GM19452 (cell line): ENCODE measurements around the gene CISD3.

Experiments used
- ATAC-seq: cut with Tn5 transposase; IDR thresholded peaks from one replicate; pipeline ENCODE4 v1.9.1; 2021; ENCODE audit not compliant: unreplicated experiment

Gene CISD3

DNA sequence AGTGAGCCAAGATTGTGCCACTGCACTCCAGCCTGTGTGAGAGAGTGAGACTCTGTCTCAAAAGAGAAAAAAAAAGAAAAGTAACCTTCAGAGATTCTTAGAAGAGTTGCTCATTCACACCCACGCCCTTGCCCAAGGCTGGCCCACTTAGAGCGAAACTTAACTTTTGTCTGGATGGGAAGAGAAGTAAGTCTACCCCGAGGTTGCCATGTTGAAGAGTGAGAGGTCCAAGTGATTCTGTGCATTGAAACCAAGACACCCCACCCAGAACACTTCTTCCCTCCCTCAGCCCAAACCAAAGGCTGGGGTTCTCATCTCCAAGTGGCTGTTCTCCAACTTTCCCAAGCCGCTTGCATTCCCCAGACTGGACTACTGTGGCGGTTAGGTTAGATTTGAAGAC is 2.4 kb upstream of the CISD3 start:
- ATAC-seq: no peak

DNA sequence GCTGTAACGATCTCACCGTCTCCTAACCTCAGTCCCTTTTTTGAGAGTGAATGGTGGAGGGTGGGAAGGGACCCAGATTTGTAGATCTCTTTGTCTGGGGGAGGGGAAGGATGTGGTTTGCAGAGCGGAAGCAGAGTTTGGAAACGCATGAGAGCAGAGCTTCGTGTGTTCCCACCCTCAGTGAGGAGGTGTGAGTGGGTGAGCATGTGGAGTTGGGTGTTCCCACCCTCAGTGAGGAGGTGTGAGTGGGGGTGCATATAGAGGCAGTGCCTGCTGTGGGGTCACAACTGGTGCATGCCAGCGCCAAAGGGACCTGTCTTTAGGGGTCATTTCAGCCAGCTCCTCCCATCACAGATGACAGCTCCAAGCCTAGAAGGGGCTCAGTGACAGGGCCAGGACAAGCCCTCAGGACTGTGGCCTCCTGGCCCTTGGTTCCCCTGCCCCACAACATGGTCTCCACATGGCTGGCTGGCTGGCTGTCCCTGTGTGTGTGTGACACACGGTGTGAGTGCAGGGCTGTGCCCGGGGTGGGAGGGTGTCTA is 1.8 kb upstream of the CISD3 start:
- ATAC-seq: no peak

DNA sequence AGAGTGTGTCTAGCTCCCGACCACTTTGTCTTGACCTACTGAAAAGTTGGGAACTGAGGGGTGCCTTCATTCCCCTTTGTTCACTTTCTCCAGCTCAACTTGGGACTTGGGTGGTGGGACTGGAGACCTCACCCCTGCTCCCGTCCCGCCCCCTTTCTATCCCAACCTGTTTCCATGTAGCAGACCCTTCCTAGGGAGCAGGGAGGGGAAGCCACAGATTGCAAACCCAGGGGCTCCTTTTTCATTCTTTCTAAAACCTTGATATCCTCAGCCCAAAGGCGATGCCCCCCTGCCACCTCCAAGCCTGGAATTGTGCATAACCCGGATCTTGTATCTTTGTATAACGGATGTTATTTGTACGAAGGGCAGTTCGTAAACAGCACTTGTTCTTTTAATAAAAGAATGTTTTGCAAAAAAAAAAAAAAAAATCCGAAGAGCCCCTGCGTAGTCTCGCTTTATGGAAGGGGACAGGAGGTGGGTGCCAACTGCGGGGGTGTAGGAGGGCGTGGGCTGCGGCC is 714 bp upstream of the CISD3 start:
- ATAC-seq: no peak

DNA sequence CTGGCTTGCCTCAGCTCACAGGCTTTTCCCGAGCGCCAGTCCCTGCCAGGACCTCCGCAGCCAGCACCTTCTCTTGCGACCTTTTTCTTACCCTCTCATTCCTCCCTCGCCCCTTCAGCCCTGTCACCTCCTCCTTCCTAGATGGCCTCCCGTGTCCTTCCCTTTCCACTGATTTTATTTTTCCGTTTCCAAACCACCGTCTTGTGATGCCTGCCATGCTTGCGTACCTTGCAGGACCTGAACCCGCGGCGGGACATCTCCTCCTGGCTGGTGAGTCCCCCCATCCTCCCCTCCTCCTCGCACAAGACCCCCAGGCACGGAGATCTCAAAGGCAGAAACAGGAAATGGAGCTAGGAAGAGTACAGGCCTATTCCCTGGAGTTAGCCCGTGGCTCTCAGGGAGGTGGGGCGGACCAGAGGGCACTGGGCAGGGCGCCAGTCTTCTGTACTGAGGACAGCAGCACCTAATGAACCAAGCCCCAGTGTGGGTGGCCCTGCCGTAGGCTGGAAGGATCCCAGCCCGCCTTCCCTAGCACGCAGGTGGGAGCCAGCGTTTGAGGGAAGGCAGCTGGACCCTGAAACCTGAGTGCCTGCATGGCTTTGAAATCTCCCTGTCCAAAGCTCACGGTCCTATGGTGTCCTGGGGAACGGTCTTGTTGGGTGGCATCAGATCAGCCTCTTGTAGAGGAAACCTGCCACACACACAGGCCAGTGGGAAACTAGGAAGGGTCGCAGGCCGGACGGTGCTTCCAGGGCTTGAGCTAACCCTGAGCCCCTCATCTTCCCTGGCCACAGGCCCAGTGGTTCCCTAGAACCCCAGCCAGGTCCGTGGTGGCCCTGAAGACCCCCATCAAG is 612 bp downstream of the CISD3 start:
- no peak for ATAC-seq

DNA sequence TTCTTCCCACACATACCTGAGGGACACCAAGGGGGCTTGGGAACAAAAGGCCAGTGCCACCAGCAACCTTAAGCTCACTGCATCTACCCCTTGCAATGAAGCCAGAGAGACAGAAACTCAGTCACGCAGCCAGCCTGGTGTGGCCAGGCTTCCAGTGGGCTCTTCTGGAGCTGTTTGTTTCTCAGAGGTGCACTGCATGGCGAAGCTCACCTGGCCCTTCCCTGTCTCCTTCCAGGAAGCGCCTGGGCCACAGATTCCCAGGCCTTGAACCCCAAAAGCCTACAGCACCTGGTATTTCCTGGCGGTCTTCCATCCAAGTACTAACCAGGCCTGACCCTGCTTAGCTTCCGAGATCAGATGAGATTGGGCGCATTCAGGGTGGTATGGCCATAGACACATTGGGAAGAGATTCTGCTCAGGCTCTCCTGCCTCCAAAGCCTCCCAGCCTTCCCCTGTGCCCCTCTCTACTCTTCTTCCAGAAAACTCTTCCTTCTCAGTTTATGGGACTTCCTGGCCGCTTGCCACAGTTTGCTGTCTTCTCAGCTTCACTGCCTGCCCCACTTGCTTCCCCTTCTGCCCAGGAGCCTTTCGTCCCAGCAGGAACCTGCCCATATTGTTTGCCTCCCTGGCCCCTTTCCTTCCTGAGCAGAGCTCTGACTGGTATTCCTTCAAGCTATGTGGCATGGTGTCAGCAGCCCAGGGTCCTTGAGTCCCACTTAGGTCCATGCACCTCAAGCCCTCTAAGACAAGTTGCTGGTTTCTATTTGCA is 1.6 kb downstream of the CISD3 start:
- no peak for ATAC-seq

DNA sequence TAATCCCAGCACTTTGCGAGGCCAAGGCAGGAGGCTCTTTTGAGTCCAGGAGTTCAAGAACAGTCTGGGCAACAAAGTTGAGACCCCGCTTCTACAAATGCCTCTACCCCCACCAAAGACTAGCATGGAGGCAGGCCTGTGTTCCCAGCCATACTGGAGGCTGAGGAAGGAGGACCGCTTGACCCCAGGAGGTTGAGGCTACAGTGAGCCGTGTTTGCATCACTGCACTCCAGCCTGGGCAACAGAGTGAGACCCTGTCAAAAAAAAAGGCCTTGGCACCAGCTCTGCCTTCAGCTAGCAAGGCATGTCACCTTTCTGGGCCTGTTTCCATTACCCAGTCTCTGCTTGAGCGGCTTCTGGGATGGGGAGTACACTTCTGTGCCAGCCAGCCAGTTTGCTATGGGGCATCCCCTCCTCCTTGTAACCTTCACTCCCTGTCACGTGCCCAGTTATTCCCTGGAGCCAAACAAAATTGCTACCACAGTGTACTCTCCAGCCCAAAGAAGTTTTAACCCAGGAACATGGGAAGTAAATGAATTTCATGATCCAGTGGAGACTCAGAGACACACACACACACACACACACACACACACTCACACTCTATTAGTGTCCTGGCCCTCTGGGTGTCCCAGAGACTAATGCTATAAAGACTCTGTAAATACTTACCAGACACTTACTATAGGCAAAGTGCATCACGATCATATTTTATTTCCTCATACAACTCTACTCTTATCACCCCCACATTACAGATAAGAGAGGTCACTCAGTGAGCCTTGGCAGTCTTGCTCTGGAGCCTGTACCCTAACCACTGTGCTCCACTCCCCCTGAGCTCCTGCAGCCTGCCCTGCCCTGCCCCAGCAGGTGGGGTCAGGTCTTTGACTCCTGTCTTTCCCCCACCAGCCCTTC is 2.5 kb downstream of the CISD3 start:
- no peak for ATAC-seq

DNA sequence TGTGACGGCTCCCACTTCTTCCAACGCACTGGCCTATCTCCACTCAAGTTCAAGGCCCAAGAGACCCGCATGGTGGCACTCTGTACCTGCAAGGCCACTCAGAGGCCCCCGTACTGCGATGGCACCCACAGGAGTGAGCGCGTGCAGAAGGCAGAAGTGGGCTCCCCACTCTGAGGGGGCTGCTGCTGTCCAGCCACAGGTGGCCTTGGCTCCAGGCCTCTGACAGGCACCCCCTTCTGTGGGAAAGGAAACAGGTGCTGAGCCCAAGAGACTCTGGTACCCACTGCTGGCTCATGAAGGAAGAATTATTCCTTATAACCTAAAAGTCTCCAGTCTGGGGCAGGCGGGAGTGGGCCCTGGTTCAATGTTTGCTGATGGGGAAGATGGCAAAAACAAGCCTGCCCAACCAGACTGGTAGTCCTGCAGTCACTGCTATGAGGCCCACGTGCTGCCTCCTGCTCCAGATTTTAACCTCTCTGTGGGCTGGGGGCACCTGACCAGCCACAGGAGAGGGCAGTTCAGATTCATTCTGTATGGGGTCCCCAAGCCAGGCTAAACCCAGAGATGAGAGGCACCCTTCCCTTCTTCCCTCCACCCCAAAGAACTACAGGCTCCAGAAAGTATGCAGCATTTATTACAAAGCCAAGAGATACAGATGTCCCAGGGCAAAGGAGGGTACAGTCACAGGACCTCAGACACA is 3.3 kb downstream of the CISD3 start:
- no peak for ATAC-seq

DNA sequence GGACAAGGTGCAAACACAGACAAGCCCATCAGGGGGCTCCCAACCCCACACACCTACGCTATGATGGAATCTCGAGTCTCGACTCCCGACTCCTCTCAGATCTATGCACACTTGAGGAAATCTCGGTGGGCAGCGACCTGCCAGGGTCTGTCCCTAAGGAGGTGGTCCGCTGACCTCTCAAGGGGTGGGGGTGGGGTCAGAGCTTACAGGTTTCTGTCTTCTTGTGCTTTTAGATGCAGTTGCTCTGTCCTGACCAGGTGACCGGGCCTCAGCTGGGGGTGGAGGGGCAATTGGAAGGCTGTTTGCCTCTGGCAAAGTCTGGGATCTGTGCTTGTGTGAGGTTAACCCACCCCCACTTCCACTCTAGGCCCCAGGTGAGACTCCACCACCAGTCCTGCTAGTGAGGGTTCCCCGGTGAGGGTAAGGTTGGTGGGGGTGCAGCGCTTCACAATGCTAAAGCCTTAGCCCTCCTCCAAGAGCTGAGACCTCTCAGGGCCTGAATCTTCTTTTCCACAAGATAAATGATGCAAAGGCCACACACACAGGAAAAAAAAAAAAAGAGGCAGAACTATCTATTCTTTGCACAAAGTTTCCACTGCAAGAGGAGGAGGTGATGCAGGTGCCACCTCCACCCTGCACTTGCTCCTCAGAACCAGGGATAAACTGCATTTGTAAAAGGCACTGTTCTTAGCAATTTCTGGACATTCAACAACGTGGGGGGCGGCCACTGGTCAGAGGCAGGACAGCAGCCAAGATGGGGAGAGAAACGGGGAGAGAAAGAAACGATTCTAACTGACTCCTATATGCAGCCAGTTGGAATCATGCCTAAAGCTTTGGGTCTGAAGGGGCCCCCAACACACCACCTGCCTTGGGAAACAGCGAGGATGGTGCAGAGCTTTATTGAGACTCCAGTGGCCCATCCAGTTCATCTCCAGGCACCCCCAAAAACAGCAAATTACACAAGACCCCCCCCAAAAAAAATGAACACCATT is 4.1 kb downstream of the CISD3 start:
- ATAC-seq: no peak

DNA sequence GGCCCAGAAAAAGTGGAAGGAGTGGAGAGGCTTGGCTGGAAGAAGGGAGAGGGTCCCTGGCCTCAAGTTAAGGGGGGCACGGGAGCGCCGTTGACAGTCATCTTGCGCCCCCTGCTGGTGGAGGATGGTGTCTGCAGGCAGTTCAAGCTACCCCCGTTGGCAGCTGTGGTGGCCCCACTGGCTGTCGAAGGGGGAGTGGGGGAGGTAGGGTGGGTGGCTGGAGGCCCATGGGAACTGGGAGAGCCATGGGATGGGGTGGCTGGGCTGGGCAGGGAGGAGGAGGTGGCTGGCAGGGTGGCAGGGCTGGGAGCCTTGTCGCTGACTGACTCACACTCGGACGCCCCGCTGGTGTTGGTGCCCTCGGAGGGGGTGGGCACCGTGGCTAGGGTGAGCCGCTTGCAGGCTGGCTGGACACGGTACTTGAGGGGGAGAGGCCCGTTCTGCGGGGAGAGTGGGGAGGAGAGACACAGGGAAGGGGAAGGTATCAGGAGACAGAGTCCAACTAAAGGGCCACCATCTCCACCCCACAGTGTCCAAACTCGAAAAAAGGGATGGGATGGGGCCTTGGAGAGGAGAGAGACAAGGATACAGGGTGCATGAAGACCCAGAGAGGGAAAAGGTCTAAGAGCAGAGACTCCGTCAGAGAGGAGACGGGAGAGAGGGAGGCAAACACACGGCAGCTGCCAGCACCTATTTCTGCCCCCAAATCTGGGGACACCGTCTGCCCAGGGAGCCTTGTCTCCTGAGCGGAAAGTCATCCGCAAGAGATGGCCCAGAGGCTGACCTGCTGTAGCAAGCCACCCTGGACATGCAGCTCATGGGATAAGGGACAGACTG is 5.2 kb downstream of the CISD3 start:
- ATAC-seq: no peak

DNA sequence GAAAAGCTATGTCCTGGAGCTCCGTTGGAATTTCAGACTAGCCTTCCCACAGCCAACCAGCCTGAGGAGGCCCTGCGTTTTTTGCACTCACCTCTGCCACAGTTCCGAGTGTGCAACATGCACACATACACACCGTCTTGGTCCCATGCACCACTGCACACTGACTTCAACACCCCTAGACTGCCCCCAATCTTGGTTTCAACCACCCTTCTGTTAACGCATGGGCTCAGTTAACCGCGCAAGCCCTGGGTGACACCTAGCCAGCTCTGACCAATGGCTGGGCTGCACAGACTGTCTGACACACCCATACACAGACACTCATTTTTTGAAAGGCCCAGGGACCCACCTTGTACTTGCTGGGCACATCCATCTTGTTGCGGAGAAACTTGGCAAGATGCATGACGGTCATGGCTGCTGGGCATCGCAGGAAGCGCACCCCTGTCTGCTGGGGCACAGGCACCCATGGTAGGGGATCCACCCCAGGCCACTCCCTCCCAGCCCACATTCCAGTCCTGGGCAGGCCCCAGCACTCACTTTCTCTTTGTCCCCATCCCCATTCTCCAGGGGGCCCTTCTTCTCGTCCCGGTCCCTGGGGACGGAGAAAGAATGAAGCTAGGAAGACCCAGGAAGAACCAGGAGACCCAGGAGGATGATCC is 8.0 kb downstream of the CISD3 start:
- no peak for ATAC-seq

DNA sequence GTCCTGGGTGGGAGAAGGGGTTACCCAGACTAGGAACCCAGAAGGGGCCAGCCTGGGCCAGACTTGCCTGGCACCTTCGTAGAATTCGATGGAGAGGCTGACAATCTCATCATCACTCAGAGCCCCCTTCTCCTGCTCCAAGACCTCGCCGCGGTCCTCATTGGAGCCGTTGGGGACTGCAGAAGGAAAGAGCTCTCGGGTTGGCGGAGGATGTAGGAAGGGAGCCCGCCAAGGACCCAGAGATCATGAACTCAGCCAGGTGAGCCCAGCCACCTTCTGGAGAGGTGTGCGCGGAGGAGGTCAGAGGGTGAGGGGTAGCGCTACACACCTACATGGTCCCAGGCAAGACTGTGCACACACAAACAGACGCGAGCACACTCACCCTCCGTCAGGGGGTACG is 8.5 kb downstream of the CISD3 start:
- ATAC-seq: no peak

DNA sequence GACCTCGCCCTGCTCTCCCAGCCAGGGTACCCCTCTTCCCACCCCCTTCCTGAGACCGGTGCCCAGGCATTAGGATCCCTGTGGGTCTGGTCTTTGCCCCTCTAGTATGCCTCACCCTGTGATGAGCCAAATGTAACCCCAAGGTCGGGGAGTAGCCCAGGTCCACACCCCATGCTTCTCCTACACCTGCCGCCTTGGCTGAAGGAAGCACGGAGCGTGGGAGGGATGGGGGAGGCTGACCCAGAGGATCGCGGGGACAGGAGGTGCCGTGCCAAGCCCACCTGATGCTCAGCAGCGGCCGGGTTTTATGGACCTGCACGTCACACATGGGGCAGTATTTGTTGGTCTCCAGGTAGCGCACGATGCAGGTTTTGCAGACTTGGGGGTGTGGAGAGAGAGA is 9.2 kb downstream of the CISD3 start:
- ATAC-seq: no peak

DNA sequence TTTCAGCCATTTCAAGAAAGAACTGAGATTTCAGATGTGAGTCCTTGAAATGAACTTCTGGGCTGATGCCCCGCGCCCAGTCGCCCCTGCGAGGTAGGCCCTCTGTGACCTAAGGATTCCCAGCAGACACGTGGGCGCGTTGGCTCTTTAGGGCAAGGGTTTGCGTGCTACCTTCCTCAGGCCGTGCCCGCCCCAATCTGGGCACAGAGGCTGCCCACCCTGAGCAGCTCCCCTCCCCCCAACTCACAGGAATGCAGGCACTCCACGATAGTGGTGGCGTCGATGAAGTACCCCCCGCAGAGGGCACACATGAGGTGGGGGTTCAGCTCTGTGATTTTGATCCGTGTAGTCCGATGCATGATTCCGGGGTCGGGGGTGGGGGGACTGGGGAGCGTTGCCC is 9.9 kb downstream of the CISD3 start:
- ATAC-seq: no peak

DNA sequence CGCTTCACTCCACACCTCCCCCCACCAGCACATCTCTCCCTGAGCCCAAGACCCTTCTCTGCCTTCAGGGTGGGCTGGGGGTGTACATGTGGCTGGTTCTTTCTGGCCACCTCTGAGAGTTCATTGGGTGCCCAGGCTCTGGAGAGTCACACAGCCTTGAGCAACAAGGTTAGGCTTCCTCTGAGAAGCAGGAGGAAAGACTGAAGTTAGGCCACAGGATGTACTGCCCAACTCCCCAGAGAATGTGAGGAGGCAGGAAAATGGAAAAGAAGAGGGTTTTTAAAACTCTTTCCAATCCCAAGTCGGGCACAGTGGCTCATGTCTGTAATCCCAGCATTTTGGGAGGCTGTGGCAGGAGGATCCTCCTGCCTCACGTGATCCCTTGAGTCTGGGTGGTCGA is 10.7 kb downstream of the CISD3 start:
- no peak for ATAC-seq

DNA sequence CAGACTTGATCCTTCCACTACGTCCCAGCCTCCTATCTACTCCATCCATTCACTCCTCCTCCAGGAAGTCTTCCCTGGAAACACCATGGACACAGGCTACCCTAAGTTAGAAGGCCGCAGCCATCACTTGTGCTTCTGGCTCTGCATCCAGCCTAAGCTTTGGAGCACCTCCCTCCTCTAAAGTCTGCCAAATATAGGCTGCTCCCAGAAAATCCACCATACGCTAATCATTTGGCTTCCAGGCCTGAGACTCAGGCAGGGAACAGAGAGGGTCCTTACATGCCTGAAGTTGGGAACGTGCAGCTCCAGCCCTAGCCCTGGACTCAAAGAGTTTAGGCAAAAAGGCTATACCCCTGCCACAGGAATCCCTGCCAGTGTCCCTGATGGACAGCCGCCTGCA is 11.3 kb downstream of the CISD3 start:
- ATAC-seq: no peak

DNA sequence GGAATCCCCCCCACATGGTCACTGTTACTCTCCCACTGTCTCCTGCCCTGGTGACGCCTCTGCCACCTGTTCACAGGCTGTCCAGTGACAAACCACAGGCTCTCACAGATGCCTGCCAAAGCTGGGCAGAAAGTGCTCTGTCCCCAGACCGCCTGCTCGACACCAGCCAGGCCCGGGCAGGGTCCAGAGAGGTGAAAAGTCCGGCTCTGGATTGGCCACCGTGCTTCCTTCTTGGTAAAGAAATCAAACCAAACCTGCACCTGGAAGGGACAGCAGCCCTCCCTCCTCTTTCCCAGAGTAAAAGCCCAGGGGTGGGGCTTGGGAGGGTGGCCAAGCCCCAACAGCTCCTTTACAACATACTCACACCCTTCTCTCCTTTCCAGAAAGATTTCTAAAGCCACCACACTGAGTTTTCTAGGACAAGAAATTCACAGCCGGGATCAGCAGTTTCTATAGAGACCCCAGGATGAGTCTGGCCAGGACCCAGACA is 11.8 kb downstream of the CISD3 start:
- no peak for ATAC-seq
